Measurements from ENCODE around the gene ATP2B2. TPM values are rescaled to one million over a fixed set of nuclear protein-coding genes. Genes with fewer than 3 reads are reported as not detected.

The ATP2B2 gene
- total and polyA plus RNA-seq, 2 experiments from 2014 or later = 0.42 to 0.63 TPM

- no peak for TF ChIP-seq ZNF462 (CRISPR knock-in tag; IDR thresholded peaks at IDR 0.05)
Observed at GRCh38 chr3:10421996-10422395, 83.4 kb downstream of the ATP2B2 start (continued).

GRCh38 chr3:10420745-10421475 lies 84.5 kb downstream of the ATP2B2 start:
- Histone ChIP-seq H3F3A (replicated peaks; ENCODE audit: low read depth) (no peaks in the 10 kb centered on the region), H3K9me2 (ENCODE audit: insufficient read depth) (no peaks in the 10 kb centered on the region), H4K20me1 (replicated peaks; ENCODE audit: insufficient read depth) (no peaks in the 10 kb centered on the region), H3K4me3 (no peak overlapping the region), H3K27ac (ENCODE audit: low read depth) (no peak overlapping the region), H3K27me3 (ENCODE audit: insufficient read depth) (no peaks in the 10 kb centered on the region), H3K36me3 (ENCODE audit: insufficient read depth) (no peaks in the 10 kb centered on the region), H3K4me1 (ENCODE audit: insufficient read depth) (no peaks in the 10 kb centered on the region; the same call in 1 of the 2 replicates), H2AFZ (no peak overlapping the region), H3K79me2 (replicated peaks; ENCODE audit: insufficient read depth) (no peaks in the 10 kb centered on the region), H3K4me2 (no peak overlapping the region)
- H3K36me3 Mint-ChIP-seq (ENCODE audit: low read depth) = no peaks in the 10 kb centered on the region
- ATAC-seq = no peak
- peaks cover 12% of the 10 kb centered on the region; the same call in 2 of the 3 replicates for H3K4me1 Mint-ChIP-seq
- no peak for DNase-seq (ENCODE audit: low spot score)
- H3K9me3 Mint-ChIP-seq = no peaks in the 10 kb centered on the region
- H3K27me3 Mint-ChIP-seq (ENCODE audit: insufficient read depth, low read depth, poor library complexity) = peaks cover 6% of the 10 kb centered on the region
- H3K4me3 Mint-ChIP-seq = no peak overlapping the region
- H3K27ac Mint-ChIP-seq = no peak overlapping the region
- TF ChIP-seq ZNF331 (CRISPR knock-in tag; IDR thresholded peaks at IDR 0.05; ENCODE audit: low read depth) (no peak), JUNB (IDR thresholded peaks at IDR 0.05; ENCODE audit: unreplicated experiment) (no peak), REST (IDR thresholded peaks at IDR 0.05; ENCODE audit: unreplicated experiment) (no peak), NANOG (IDR thresholded peaks at IDR 0.05; ENCODE audit: borderline replicate concordance) (no peak), STAT1 (IDR thresholded peaks at IDR 0.05; ENCODE audit: unreplicated experiment) (no peak)

All from GM23338 (cell line).